BE2C (cell line): Measurements from ENCODE around the gene IRX1. TPM values are rescaled to one million over a fixed set of nuclear protein-coding genes. Genes with fewer than 3 reads are reported as not detected.

Source experiments
- DNase-seq: peaks from one replicate; pipeline ENCODE4 v3.0.0-alpha.2; 2020
- H3K27me3 ChIP-seq: fragments of 250-450 bp; sonication (Bioruptor Pico); 2 replicates; pipeline ENCODE4 v1.5.1; 2020; ENCODE audit warnings: mild to moderate bottlenecking
- H3K36me3 ChIP-seq: fragments of 250-450 bp; sonication (Bioruptor Pico); 2 replicates; pipeline ENCODE4 v1.5.1; 2020; ENCODE audit warnings: mild to moderate bottlenecking
- H3K4me1 ChIP-seq: fragments of 250-450 bp; sonication (Bioruptor Pico); 2 replicates; pipeline ENCODE4 v1.5.1; 2020
- H3K4me3 ChIP-seq: 2 replicates; pipeline ENCODE4 v1.5.1; 2011; ENCODE audit warnings: low read depth, low read length
- H3K9me3 ChIP-seq: fragments of 250-450 bp; sonication (Bioruptor Pico); 2 replicates; pipeline ENCODE4 v1.5.1; 2020
- polyA plus RNA-seq: library from polyadenylated mRNA; unstranded; fragments of >200 nt; gene quantifications from one replicate; pipeline ENCODE4 v1.2.1, GENCODE V29; 2012; ENCODE audit warnings: low read depth, missing spikeins; ENCODE audit not compliant: insufficient read length, insufficient read depth
- TF ChIP-seq, protein P1 (sequence below): IDR thresholded peaks from 2 replicates; pipeline ENCODE4 v1.5.1; 2012; ENCODE audit warnings: mild to moderate bottlenecking, low read depth, low read length

IRX1 gene
- not detected for polyA plus RNA-seq

DNA sequence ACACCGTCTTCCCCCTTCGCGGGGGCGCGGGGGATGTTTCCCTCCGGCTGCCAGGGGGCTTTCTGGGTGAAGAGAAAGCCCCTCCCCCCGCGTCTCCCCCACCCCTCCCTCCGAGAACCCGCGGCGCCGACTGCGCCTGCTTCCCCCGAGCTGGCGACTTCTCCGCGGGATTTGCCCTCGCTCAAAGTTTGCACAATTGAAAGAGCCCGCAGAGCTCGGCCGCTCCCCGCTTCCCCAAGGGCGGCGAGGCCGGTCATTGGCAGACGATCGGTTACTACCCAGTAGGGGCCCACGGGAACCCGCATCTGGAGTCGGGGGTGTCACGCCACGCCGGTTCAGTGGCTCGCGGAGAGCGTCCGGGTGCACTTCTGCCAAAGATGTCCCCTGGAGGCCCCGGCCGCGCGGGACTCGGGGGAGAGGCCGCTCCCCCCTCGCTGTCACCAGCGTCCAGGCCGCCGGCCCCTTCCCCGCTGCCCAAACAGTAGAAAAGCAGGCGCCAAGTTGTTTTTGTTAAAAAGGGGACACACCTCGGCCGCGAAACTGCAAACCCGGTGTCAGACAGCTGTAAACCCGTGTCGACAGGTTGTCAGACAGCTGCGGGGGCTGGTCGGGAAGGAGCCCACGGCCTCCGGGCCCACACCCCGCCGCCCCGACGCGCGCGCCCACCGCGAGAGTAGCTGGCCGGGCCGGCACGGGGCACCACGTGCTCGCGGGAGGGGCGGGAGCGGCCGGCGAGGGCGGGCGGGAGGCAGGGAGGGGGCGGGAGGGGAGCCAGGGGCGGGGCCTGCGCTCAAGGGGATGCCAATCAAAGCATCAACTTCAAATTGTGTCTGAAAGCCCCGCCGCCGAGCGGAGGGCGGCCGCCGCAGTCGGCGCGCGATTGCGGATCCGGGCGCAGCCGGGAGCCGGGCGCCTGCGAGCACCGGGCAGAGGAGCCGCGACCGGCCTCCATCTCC lies at the start of gene IRX1:
Gene IRX1 (plus strand): TSS at position 827 of the 956 bp plus-strand sequence. CDS start 274 bp downstream, outside the sequence.
- TF ChIP-seq, protein P1, sequence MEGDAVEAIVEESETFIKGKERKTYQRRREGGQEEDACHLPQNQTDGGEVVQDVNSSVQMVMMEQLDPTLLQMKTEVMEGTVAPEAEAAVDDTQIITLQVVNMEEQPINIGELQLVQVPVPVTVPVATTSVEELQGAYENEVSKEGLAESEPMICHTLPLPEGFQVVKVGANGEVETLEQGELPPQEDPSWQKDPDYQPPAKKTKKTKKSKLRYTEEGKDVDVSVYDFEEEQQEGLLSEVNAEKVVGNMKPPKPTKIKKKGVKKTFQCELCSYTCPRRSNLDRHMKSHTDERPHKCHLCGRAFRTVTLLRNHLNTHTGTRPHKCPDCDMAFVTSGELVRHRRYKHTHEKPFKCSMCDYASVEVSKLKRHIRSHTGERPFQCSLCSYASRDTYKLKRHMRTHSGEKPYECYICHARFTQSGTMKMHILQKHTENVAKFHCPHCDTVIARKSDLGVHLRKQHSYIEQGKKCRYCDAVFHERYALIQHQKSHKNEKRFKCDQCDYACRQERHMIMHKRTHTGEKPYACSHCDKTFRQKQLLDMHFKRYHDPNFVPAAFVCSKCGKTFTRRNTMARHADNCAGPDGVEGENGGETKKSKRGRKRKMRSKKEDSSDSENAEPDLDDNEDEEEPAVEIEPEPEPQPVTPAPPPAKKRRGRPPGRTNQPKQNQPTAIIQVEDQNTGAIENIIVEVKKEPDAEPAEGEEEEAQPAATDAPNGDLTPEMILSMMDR: no peak
- no peak within 1 kb of the TSS for H3K4me3 ChIP-seq
- H3K27me3 ChIP-seq: 0 out of 2 replicates have a peak, but pooled peaks cover 2% of the 10 kb centered on the region
- H3K9me3 ChIP-seq: no peaks in the 10 kb centered on the region
- DNase-seq: no peak
- no peaks in the 10 kb centered on the region for H3K36me3 ChIP-seq
- H3K4me1 ChIP-seq: no peaks in the 10 kb centered on the region

DNA sequence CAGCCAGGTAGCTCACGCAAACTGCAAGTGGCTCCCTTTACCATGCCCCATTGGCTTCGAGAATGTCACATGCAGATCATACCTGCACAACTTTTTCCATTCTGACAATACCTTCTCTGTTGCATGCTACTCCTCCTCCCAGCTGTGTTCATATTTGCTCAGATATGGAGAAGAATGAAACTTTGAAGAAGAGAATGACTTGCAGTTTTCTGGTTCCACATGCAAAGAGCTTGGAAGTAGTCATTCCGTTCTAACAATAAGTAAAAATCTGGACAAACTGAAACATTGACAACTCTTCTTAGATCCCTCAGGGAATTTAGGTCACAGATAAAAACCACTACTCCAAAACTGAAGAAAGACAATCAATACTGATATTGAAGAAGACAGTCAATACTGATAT lies 49.6 kb upstream of the IRX1 start:
- H3K9me3 ChIP-seq: no peaks in the 10 kb centered on the region
- TF ChIP-seq, protein P1: no peak
- H3K36me3 ChIP-seq: no peaks in the 10 kb centered on the region
- no peak for DNase-seq
- no peaks in the 10 kb centered on the region for H3K27me3 ChIP-seq
- H3K4me1 ChIP-seq: no peaks in the 10 kb centered on the region
- no peak overlapping the region for H3K4me3 ChIP-seq

DNA sequence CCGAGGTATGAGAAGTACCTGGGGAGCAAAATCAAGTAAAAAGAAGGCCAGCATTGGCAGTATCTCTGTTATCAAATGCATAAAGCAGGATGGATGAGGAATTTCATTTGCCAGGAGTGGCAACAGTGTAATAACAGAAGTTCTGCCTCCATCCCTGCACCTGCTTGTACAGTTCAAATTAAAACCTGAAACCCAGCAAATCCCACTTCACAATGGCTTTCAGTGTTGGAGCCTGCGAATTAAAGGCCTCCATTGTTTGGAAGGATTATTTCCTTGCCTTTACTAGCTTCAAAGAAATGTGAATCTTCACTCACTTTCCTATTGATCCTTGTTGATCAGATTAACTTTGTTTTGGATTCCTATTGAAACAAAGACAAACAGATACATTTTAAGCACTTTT lies 31.5 kb upstream of the IRX1 start:
- Histone ChIP-seq H3K36me3 (no peaks in the 10 kb centered on the region), H3K27me3 (no peaks in the 10 kb centered on the region), H3K9me3 (peaks cover 2% of the 10 kb centered on the region; the same call in 1 of the 2 replicates), H3K4me3 (no peak overlapping the region), H3K4me1 (no peaks in the 10 kb centered on the region)
- no peak for DNase-seq
- TF ChIP-seq, protein P1: no peak

DNA sequence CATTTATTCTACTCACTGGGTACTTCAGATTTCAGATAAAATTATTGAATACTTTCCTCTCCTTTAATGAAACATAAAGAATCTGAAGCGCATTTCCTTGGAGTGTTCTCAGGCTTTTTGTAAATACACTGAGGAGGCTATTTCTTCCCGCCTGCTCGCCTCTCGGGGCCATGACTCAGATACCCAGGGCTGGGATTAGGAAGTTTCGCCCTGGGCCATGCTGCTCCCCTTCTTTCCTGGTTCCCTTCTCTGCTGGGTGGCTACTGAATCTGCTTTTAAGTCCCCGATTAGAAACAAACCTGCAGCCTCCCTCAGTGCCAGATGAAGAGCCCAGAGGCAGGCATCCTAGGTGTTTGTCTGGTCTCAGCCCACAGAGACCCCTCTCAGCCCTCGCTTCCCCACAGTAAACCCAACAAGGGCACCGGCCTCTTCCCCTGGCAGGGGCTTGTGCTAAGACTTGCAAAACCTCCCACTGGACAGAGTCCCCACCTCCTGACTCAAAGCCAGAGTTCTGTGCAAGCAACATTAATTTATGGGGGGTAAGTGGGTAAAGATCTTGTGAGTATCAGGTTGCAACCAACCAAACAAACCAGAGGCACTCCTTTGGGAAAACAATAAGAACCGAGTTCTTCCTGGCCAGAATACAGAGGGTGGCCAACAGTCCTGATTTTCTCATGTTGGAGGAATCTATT lies 30.7 kb upstream of the IRX1 start:
- Histone ChIP-seq H3K27me3 (no peaks in the 10 kb centered on the region), H3K36me3 (no peaks in the 10 kb centered on the region), H3K4me1 (no peaks in the 10 kb centered on the region), H3K4me3 (no peak overlapping the region), H3K9me3 (peaks cover 2% of the 10 kb centered on the region; the same call in 1 of the 2 replicates)
- no peak for DNase-seq
- TF ChIP-seq, protein P1: no peak

DNA sequence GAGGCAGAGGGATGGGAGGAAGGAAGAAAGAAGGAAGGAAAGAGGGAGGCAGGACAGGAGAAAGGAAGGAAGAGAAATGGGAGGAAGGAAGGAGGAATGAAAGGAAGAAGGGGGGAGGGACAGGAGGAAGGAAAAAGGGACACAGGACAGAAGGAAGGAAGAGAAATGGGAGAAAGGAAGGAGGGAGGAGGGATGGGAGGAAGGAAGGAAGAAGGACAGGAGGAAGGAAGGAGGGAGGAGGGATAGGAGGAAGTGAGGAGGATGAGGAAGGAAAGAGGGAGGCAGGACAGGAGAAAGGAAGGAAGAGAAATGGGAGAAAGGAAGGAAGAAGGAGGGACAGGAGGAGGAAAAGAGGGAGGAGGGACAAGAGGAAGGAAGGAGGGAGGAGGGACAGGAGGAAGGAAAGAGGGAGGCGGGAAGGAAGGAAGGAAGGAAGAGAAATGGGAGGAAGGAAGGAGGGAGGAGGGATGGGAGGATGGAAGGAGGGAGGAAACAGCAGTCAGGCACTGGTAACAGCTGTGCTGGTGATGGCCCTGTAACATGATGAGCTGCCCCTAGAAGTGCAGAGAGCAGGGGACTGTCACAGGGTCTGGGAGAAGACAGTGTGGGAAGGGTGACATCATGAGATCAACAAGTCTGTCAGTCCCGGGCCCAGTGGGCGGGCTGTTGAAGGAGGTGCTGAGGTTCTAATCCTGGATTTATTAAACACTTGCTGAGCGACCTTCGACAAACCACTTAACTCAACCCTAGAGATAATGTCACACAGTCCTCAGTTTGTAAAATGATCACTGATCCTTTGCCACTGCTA lies 10.7 kb upstream of the IRX1 start:
- H3K36me3 ChIP-seq: no peaks in the 10 kb centered on the region
- H3K4me1 ChIP-seq: no peaks in the 10 kb centered on the region
- H3K27me3 ChIP-seq: no peaks in the 10 kb centered on the region
- no peak for DNase-seq
- TF ChIP-seq, protein P1: no peak
- no peak overlapping the region for H3K4me3 ChIP-seq
- H3K9me3 ChIP-seq: no peaks in the 10 kb centered on the region; the same call in none of the 2 replicates
